Posterior cingulate gyrus (tissue), 11 donors: ENCODE data around the gene PLA2G4E.

Source experiments
- DNase-seq, 10 donors: peaks; one replicate each; pipeline versions ENCODE4 v3.0.0 to v3.0.0-alpha.2; 2020 to 2021; ENCODE audit warnings: mixed read lengths in 3 of 10
- intact Hi-C: fragments of 100-400 bp; cut with DNase I; formaldehyde crosslinking; loops from one replicate; pipeline ENCODE4 v1.15.1; 2023

Gene PLA2G4E

GRCh38 chr15:41982133-41982930 lies 38.5 kb downstream of the PLA2G4E start:
- no peak for DNase-seq
- intact Hi-C loops, result no loop called here

GRCh38 chr15:41981371-41982132 lies 39.3 kb downstream of the PLA2G4E start:
- intact Hi-C loops, result no loop called here
- DNase-seq, result no peak

- peak in 1 of 10 donors; percentile 43 for DNase-seq
- intact Hi-C loops, result no loop called here
These were observed 40.1 kb downstream of the PLA2G4E start for GRCh38 chr15:41980654-41981323.

- intact Hi-C loops, result no loop called here
- DNase-seq, result peak in 1 of 10 donors; percentile 44
These were observed 41.2 kb downstream of the PLA2G4E start for GRCh38 chr15:41979493-41980266.

GRCh38 chr15:41978534-41978933 lies 42.3 kb downstream of the PLA2G4E start:
- intact Hi-C loops, result no loop called here
- no peak for DNase-seq

GRCh38 chr15:41977757-41978383 lies 43.0 kb downstream of the PLA2G4E start:
- intact Hi-C loops, result no loop called here
- DNase-seq, result no peak

- DNase-seq, result no peak
- intact Hi-C loops, result no loop called here
These were observed 45.2 kb downstream of the PLA2G4E start for GRCh38 chr15:41975669-41976068.

GRCh38 chr15:41974041-41974440 lies 46.8 kb downstream of the PLA2G4E start:
- no peak for DNase-seq
- intact Hi-C loops, result no loop called here

- intact Hi-C loops, result no loop called here
- DNase-seq, result peak; percentile 89 to 99 (median 93)
These were observed 48.3 kb downstream of the PLA2G4E start, which contains the start of gene EHD4 for GRCh38 chr15:41972253-41973242. TSS of gene EHD4 (minus strand) at chr15:41972557. CDS start at chr15:41972494, 63 bp downstream.

GRCh38 chr15:41971895-41972252 lies 49.0 kb downstream of the PLA2G4E start:
- DNase-seq, result peak in 1 of 10 donors; percentile 36
- intact Hi-C loops, result no loop called here

GRCh38 chr15:41971089-41971894 lies 49.5 kb downstream of the PLA2G4E start:
- peak in 2 of 10 donors; percentile 33 to 77 for DNase-seq
- intact Hi-C loops, result no loop called here

- DNase-seq, result no peak
- intact Hi-C loops, result no loop called here
These were observed 50.4 kb downstream of the PLA2G4E start for GRCh38 chr15:41970456-41970855.

GRCh38 chr15:41969851-41970431 lies 50.9 kb downstream of the PLA2G4E start:
- no peak for DNase-seq
- intact Hi-C loops, result no loop called here

- intact Hi-C loops, result no loop called here
- no peak for DNase-seq
These were observed 52.1 kb downstream of the PLA2G4E start for GRCh38 chr15:41968701-41969100.

- DNase-seq, result no peak
- intact Hi-C loops, result no loop called here
These were observed 53.2 kb downstream of the PLA2G4E start for GRCh38 chr15:41967506-41968206.

- DNase-seq, result no peak
These were observed 53.8 kb downstream of the PLA2G4E start for GRCh38 chr15:41966920-41967465.

GRCh38 chr15:41966414-41966812 lies 54.4 kb downstream of the PLA2G4E start:
- intact Hi-C loops, result no loop called here
- DNase-seq, result no peak

More at GRCh38 chr15:41966920-41967465, 53.8 kb downstream of the PLA2G4E start:
- intact Hi-C loops, result no loop called here
